Measurements from ENCODE around the gene PLCH1.

The PLCH1 gene

DNA sequence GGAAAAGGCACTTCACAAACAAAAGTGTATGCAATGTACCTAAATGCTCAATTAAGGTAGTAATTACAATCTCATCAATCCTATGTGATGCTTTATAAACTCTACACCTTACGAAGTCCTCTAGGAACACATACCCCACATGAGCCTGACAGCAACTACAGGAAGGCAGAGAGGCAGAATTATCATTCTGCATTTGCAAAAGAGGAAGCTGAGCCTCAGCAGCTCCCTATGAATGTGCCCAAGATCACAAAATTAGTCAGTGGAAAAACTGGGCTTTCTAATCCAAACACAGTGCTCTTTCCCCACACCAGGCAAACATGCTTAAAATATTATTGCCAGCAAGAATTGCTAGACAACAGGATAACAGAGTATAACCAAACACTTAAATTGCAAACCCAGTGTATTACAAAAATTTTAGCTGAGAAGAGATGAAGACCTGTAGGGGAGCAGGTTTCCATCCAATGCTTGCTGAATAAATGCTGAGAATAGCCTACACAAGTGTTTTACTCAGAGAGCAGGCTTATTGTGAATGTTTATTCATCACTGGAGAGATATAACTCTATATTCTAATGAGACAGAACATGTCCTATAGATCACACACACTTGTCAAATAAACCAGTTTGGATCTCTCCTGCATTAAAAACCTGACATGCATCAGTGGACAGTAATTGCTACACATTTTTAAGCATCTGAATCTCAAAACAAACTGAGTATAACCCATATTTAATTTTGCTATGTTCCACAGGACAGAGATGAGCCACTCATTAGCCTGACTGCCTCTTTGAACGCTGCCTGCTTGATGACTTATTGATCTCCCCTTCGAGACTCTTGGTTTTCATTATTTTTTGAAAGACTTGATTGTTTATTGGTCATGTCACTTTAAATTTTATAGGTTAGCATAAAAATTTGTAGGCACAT is 62.2 kb downstream of the PLCH1 start:
- no peak for DNase-seq (ENCODE audit: low read depth in 2 of 2)

DNA sequence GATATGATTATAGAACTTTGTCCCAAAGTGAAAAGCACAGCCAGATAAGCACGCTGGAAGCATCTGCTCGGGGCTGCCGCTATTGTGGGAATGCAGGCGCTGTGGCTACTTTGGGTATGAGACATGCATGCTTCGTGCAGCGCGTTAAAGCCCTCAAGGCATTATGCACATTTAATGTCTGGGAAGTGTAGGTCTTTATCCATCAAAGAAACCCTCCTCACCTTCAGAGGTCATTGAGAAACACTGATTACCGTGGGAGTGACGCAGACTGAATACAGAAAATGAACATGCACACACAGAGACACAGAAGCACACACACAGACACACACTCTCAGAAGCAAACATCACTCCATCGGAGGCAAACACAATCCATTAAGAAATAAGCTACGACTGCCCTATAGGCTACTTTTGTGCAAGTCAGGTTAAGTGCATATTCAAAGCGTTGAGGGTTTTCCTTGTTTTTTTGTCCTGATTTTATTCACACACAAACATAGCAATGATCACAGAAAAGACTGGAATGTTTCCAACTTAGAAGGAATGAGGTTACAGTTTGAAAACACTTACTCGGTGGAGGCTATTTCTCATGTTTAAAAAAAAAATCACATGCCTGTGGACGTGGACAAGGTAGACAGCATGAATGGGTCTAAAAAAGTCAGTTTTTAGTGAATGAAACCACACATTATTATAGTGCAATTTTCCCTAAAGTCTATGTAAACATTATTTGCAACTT is 68.5 kb downstream of the PLCH1 start:
- DNase-seq (ENCODE audit: low read depth in 2 of 2), result no peak

- no peak for DNase-seq (ENCODE audit: low read depth in 2 of 2)
These were observed 69.8 kb downstream of the PLCH1 start for GRCh38 chr3:155675094-155675493.

- no peak for DNase-seq (ENCODE audit: low read depth in 2 of 2)
These were observed 71.5 kb downstream of the PLCH1 start for GRCh38 chr3:155673421-155673820.

GRCh38 chr3:155670335-155670734 is 74.5 kb downstream of the PLCH1 start:
- no peak for DNase-seq (ENCODE audit: low read depth in 2 of 2)

DNA sequence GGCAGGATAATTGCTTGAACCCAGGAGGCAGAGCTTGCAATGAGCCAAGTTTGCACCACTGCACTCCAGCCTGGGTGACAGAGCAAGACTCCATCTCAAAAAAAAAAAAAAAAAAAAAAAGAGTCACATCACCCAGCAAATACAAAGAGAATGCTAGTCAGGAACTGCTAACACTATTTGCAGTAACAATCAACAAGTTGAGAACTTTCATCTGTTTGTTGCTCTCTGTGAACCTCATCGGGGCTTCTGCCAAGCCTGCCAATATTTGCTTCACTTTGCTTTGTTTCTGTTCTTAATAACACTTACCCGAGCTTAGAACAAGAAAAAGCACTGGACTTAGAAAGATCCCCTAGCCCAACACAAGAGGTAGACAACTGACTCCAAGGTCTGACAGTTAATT is 76.9 kb downstream of the PLCH1 start:
- DNase-seq (ENCODE audit: low read depth in 2 of 2), result no peak

DNA sequence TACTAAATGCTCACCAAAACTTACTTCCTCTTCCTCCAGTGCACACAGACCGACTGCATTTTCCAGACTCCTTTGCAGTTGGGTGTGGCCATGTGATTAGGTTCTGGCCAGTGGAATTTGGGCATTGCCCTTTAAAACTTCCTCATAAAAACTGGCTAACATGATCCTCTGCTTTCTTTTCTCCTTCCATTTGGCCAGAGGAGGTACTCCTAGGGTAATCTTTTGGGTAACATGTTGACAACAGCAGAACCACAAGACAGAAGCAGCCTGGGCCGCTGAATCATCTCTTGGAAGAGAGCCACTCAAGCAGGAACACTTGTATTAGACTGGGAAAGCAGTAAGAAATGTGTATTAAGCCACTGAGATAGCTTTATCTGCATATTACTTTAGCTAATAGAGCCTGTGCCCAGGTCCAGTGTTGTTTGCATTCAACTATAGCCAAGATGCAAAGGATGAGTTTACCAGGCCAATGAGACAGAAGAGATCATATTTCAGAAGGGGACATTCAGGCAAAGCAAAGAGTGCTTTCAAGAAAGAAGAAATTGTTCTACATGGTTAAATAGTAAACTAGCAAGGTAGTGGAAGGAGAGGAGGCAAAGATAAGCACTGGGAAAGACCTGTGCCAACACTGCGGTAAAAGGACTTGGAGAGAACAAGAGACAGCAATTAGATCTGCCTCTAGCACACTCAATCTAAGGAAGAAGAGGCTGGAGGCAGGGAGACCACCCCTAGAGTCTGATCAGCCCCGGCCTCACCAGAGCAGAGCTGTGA is 79.8 kb downstream of the PLCH1 start:
- DNase-seq (ENCODE audit: low read depth in 2 of 2), result no peak

GRCh38 chr3:155663467-155664212 is 81.2 kb downstream of the PLCH1 start:
- DNase-seq (ENCODE audit: low read depth in 2 of 2), result no peak

DNA sequence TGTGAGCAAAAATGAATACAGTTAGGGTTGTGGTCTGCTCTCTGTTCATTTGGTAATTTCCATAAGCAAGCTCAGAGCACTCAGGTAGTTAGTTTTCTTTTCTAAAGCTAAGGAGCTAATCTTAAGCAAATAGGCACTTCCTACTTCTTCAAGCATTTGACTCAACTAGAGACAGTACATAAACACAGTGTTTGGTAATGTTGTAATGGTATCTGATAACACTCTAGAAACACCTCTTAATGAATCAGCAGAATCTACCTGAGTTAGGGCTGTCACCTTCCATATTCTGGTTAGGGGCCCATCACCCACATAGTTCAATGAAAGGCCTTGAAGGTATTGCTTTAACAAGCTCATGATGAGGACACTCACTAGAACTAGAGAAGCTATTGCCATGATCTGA is 83.1 kb downstream of the PLCH1 start:
- DNase-seq (ENCODE audit: low read depth in 2 of 2), result no peak

DNA sequence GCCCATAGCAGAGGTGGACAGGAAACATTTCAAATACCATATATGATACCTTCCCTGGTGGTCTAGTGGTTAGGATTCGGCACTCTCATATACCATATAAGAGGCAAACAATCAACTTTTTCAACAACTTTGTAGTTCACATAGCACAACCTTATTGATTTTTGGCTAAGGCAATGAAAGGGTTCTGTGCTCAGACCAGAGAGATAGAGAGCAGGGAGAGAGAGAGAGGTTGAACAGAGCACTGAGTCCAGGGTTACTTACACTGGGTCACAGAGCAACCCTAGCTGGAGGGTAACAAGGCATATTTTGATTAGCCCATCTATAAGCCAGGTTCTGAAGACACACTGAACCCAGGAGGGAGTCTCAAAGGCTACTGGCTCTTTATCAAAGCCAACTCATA is 83.8 kb downstream of the PLCH1 start:
- no peak for DNase-seq (ENCODE audit: low read depth in 2 of 2)

GRCh38 chr3:155658671-155659261 is 86.1 kb downstream of the PLCH1 start:
- DNase-seq (ENCODE audit: low read depth in 2 of 2), result no peak

DNA sequence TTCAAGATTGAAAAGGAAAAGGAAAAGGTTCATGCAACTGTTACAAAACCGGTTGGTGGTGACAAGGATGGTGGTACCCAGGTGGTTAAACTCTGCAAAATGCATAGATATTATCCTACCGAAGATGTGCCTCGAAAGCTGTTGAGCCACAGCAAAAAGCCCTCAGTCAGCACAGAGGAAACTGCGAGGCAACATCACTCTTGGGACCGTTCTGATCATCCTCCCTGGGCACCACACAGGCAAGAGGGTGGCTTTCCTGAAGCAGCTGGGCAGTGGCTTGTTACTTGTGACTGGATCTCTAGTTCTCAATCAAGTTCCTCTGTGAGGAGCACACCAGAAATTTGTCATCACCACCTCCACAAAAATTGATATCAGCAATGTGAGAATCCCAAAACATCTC is 86.9 kb downstream of the PLCH1 start:
- DNase-seq (ENCODE audit: low read depth in 2 of 2), result no peak

DNA sequence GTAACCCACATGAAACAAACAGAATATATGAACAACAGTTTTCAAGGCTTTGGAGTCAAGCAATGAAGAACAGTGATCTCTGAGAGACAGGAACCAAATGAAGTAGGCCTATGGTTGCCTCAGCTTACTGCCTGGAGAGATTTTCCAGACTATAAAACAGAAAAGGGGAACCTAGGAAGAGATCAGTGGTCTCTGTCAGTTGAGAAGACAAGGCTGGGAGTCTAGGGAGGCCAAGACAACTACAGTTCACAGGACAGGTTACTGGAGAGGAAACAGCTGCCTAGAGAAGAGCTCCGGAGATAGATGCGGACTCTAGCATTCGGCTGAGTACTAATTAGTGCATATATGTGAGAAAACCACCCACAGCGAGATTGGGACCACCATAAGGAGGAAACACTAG is 87.7 kb downstream of the PLCH1 start:
- no peak for DNase-seq (ENCODE audit: low read depth in 2 of 2)

DNA sequence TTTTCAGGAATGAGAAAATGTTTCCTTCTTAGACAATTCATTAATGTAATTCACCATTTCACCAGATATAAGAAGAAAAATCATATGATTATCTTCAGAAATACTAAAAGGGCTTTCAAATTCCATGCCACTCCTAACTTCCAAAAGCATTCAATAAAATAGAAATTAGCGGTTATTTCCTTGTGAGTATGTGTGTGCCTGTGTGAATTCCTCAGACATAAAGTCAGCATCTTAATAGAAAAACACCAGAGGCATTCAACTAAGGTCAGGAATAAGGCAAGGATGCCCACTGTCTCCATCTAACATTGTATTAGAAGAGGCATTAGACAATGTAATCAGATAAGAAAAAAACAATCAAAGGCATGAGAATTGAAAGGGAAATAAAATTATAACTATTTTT is 88.4 kb downstream of the PLCH1 start:
- DNase-seq (ENCODE audit: low read depth in 2 of 2), result no peak

GRCh38 chr3:155651489-155652218 is 93.2 kb downstream of the PLCH1 start:
- DNase-seq (ENCODE audit: low read depth in 2 of 2), result no peak

DNA sequence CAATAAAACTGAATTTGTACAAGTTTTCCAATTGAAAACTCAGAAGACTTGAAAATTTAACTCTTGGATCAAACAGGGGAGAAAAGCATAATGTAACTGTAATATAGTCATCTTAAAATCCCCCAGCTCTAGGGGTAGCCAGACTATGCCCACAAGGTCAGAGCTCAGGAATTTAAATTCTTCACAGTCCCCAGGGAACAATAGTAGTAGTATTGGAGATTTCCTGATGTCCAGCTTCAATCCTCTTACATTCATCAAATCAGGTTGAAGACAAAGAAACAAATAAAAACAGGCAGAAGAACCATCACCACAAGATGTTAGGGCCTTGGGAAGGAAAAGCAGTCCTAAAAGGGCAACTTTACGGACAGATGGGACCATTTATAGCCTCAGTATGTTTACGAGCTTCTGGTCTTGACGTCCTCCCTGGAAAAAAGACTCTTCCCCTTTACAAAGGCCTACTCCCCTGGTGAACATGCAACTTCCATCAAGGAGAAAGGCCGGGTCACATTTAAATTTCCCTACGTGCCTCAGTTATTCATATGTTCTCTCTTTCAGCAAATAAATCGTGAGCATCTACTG is 96.8 kb downstream of the PLCH1 start:
- DNase-seq (ENCODE audit: low read depth in 2 of 2), result no peak

DNA sequence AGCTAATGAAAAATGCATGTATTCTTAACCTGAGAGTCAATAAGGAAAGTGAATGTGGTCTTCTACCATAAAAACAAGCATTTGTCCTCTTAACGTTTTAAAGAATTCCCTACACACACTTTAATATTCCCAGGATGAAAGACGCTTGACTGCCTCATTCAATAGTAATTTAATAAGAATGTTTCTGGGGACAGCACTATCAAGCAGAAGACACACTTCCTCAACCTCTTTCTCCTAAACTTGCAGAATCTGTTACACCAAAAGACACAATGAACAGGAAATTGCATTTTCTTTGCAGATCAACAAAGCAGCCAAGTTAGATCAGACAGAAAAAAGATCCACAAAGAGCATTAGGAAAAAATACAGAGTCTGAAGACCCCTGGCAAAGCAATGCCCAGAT is 97.7 kb downstream of the PLCH1 start:
- DNase-seq (ENCODE audit: low read depth in 2 of 2), result no peak

DNA sequence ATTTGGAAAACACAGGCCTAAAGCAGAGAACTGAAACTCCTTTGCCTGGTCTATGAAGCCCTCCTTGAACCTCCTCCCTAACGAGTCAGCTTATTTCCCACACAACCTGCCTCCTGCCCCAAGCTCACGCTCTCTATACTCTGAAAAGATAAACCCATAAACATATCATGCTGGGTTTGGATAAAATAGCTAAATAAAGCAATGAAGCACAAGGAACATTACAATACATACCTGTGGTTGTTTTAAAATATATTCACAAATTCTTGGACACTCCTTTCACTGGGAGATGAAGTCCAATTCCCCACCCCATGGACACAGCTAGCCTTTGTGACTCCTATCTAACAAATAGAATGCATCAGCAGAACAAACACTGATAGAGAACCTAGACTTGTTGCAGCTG is 98.2 kb downstream of the PLCH1 start:
- DNase-seq (ENCODE audit: low read depth in 2 of 2), result no peak

- DNase-seq (ENCODE audit: low read depth in 2 of 2), result no peak
These were observed 98.7 kb downstream of the PLCH1 start for GRCh38 chr3:155646128-155646527.

DNA sequence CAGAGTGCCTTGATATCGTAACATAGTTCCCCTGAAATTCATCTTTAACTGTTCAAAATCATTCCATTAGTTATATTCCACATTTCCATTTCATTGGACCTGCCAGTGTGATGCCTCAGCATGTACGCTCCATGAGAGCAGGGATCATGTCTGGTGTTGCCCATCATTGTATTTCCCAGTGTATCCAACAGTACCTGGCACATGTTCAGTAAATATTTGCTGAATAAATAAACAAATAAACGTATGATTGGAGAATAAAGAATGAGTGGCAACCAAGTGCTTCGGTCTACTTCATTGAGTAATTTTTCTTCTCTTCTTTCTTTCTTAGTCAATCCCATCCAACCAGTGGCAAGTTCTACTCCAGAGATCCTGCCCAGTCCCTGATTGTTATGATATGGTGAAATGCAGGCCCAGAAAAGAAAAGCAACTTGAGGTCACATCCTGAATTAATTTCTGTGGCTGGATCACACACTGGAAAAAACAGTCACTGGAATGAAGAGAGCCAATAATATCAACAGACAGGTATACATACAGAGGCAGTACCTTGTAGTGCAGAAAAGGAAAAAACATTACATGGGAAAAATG is 101.2 kb downstream of the PLCH1 start:
- no peak for DNase-seq (ENCODE audit: low read depth in 2 of 2)
